ENCODE measurements around the gene CAB39L. TPM values are rescaled to one million over a fixed set of nuclear protein-coding genes. Genes with fewer than 3 reads are reported as not detected.

The CAB39L gene
- total and polyA plus RNA-seq, 2 of the 13 experiments (the other 11 are each of a cell fraction or from before 2014, with no cell fraction given), result 3.1 to 6.1 TPM

DNA sequence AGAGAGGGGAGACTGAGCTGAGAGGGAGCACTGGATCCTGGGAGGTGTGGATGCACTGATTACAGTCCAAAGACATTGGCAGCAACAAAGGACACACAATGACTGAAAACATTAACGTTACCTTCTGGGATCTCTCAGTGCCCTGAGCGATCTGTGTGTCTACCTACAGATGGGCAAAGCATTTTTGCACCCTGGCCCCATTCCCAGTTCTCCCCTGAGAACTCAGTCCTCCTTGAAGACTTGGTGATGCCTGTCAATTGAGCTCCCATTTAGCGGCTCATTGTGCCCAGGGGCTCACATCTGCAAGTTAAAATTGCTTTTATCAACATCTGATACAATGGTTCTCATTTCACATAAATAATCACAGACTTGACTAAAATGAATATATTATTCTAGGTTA lies 133.6 kb downstream of the CAB39L start:
- Histone ChIP-seq H3K36me3 (replicated peaks in 1 of 2; ENCODE audit: control insufficient read depth in 1 of 2, insufficient read depth in 2 of 2, low read length in 2 of 2) (no peaks in the 10 kb centered on the region), H3K9ac (ENCODE audit: insufficient read depth, low read depth, low read length) (no peak overlapping the region), H3K4me2 (ENCODE audit: low read depth, low read length) (no peak overlapping the region), H4K20me1 (ENCODE audit: insufficient read depth, low read length) (no peaks in the 10 kb centered on the region), H2AFZ (ENCODE audit: low read length) (no peak overlapping the region), H3K27ac (ENCODE audit: extremely low read length, insufficient read depth, low read length) (no peak overlapping the region), H3K4me3 (replicated peaks in 1 of 3; ENCODE audit: insufficient read depth in 1 of 3, low read depth in 2 of 3, low read length in 3 of 3) (no peak overlapping the region), H3K27me3 (ENCODE audit: control insufficient read depth in 1 of 2, insufficient read depth in 2 of 2, low read length in 2 of 2) (no peaks in the 10 kb centered on the region), H3K9me3 (ENCODE audit: low read length) (no peaks in the 10 kb centered on the region), H3K4me1 (ENCODE audit: insufficient read depth, low read length) (peaks cover 39% of the 10 kb centered on the region), H3K79me2 (ENCODE audit: insufficient read depth, low read length) (no peaks in the 10 kb centered on the region)
- no TSS peak for BruUV-seq (replicated peaks)
- FAIRE-seq, result no peak
- ChIA-PET CTCF (ENCODE audit: low intra/inter-chr PET ratio, low total read pairs) (no interaction called here), POLR2A (no interaction called here)
- 94% methylated on average over 2 of the region's 3 CpGs for WGBS (ENCODE audit: low lambda C conversion rate)
- ATAC-seq, result no peak
- in situ Hi-C loops (cut with HindIII; ENCODE audit: extremely low pct_ligation_motif_present, low pct_unique_long_range_greater_than_20kb), result no loop called here
- TF ChIP-seq, protein P1, sequence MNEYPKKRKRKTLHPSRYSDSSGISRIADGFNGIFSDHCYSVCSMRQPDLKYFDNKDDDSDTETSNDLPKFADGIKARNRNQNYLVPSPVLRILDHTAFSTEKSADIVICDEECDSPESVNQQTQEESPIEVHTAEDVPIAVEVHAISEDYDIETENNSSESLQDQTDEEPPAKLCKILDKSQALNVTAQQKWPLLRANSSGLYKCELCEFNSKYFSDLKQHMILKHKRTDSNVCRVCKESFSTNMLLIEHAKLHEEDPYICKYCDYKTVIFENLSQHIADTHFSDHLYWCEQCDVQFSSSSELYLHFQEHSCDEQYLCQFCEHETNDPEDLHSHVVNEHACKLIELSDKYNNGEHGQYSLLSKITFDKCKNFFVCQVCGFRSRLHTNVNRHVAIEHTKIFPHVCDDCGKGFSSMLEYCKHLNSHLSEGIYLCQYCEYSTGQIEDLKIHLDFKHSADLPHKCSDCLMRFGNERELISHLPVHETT (CRISPR knock-in tag; conservative IDR thresholded peaks at IDR 0.05), result no peak
- TF ChIP-seq JUND (CRISPR knock-in tag; IDR thresholded peaks at IDR 0.05) (no peak), SMC3 (IDR thresholded peaks at IDR 0.05; ENCODE audit: low read length) (no peak)
- TF ChIP-seq, protein P2, sequence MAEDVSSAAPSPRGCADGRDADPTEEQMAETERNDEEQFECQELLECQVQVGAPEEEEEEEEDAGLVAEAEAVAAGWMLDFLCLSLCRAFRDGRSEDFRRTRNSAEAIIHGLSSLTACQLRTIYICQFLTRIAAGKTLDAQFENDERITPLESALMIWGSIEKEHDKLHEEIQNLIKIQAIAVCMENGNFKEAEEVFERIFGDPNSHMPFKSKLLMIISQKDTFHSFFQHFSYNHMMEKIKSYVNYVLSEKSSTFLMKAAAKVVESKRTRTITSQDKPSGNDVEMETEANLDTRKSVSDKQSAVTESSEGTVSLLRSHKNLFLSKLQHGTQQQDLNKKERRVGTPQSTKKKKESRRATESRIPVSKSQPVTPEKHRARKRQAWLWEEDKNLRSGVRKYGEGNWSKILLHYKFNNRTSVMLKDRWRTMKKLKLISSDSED (CRISPR knock-in tag; IDR thresholded peaks at IDR 0.05), result no peak
- intact Hi-C loops (cut with micrococcal nuclease; ENCODE audit: unreplicated experiment), result no loop called here
- DNase-seq (ENCODE audit: low spot score), result no peak

DNA sequence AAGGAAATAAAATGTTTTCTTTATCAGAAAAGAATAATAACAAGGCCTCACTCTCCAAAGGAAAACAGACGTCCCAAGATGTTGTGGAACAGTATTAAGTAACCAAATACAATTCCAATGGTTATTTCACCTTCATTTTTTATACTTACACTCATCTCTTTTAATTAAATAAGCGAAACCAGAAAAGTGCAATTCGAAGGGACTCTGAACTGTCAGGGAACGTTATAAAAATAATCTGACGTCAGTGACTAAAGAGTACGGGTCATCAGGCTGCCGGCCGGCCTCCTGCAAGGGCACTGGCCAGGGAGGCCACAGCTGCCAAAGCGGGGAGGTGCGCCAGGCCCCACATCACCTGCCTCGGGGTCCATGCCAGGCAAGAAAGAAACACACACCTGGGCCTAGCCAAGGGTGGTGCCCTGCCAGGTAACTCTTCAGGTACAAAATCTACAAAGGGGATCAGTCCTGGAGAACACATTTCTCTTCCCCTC lies 134.9 kb downstream of the CAB39L start:
- CTCF ChIA-PET (ENCODE audit: low intra/inter-chr PET ratio, low total read pairs), result no interaction called here
- Histone ChIP-seq H3K9ac (ENCODE audit: insufficient read depth, low read depth, low read length) (no peak overlapping the region), H3K27ac (ENCODE audit: extremely low read length, insufficient read depth, low read length) (no peak overlapping the region)

More for the DNA sequence above, 134.9 kb downstream of the CAB39L start:
- 88% methylated on average over 11 of the region's 11 CpGs for WGBS (ENCODE audit: low lambda C conversion rate)
- Histone ChIP-seq H3K36me3 (replicated peaks in 1 of 2; ENCODE audit: control insufficient read depth in 1 of 2, insufficient read depth in 2 of 2, low read length in 2 of 2) (no peaks in the 10 kb centered on the region), H3K27me3 (ENCODE audit: control insufficient read depth in 1 of 2, insufficient read depth in 2 of 2, low read length in 2 of 2) (no peaks in the 10 kb centered on the region), H3K4me2 (ENCODE audit: low read depth, low read length) (no peak overlapping the region), H2AFZ (ENCODE audit: low read length) (no peak overlapping the region), H3K4me1 (ENCODE audit: insufficient read depth, low read length) (peaks cover 41% of the 10 kb centered on the region), H3K9me3 (ENCODE audit: low read length) (no peaks in the 10 kb centered on the region), H3K4me3 (replicated peaks in 1 of 3; ENCODE audit: insufficient read depth in 1 of 3, low read depth in 2 of 3, low read length in 3 of 3) (no peak overlapping the region), H3K79me2 (ENCODE audit: insufficient read depth, low read length) (no peaks in the 10 kb centered on the region), H4K20me1 (ENCODE audit: insufficient read depth, low read length) (no peaks in the 10 kb centered on the region)
- no peak for DNase-seq (ENCODE audit: low spot score)
- POLR2A ChIA-PET, result interaction anchor here (1.8 kb wide), 1 partner anchor 135 kb away, joined by 4 read pairs; the partner anchor contains the start of genes CAB39L and SETDB2
- no peak for FAIRE-seq
- in situ Hi-C loops (cut with HindIII; ENCODE audit: extremely low pct_ligation_motif_present, low pct_unique_long_range_greater_than_20kb) (loop anchor here (5.0 to 10.0 kb wide), 2 partner anchors 63 to 116 kb away; no protein-coding TSS in a partner anchor), intact Hi-C loops (cut with micrococcal nuclease; ENCODE audit: unreplicated experiment) (no loop called here)
- TF ChIP-seq NCOA2 (CRISPR knock-in tag; IDR thresholded peaks at IDR 0.05), result 0 out of 2 replicates have a peak, but pooled peaks have one; percentile 3
- TF ChIP-seq, protein P3, sequence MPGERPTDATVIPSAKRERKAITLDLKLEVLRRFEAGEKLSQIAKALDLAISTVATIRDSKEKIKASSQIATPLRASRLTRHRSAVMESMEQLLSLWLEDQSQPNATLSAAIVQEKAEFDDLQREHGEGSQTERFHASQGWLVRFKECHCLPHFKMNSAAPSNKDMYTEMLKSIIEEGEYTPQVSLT (CRISPR knock-in tag; IDR thresholded peaks at IDR 0.05; ENCODE audit: borderline replicate concordance, low read depth), result no peak
- TF ChIP-seq, protein P4, sequence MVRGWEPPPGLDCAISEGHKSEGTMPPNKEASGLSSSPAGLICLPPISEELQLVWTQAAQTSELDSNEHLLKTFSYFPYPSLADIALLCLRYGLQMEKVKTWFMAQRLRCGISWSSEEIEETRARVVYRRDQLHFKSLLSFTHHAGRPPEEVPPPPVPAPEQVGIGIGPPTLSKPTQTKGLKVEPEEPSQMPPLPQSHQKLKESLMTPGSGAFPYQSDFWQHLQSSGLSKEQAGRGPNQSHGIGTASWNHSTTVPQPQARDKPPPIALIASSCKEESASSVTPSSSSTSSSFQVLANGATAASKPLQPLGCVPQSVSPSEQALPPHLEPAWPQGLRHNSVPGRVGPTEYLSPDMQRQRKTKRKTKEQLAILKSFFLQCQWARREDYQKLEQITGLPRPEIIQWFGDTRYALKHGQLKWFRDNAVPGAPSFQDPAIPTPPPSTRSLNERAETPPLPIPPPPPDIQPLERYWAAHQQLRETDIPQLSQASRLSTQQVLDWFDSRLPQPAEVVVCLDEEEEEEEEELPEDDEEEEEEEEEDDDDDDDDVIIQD (CRISPR knock-in tag; IDR thresholded peaks at IDR 0.05; ENCODE audit: low read depth), result 0 out of 2 replicates have a peak, but pooled peaks have one; percentile 0
- BruUV-seq (replicated peaks), result no TSS peak
- ATAC-seq, result no peak

Measured in HepG2 (cell line).